Activated naive CD4-positive, alpha-beta T cell treated with anti-CD3 and anti-CD28 coated beads, Interleukin-2, amount 10 ng/mL, durations not matched to agents 5 hours and 36 hours (primary cell): ENCODE data around the gene ARHGAP9. TPM values are rescaled to one million over a fixed set of nuclear protein-coding genes. Genes with fewer than 3 reads are reported as not detected.

ENCODE experiments used
- microRNA-seq: library from miRNA; unstranded; fragments of <30 nt; microRNA quantifications from one replicate; pipeline ENCODE4 v1.2.0, GENCODE V29; 2022; ENCODE audit warnings: borderline microRNAs expressed, borderline replicate concordance
- total RNA-seq, 2 experiments: library from RNA; stranded (reverse); gene quantifications; one replicate each; pipeline ENCODE4 v1.2.3, GENCODE V29; 2021

Gene ARHGAP9
- total RNA-seq = 100 to 1,000 TPM; 211 to 247 TPM

GRCh38 chr12:57479376-57480115 lies at the start of gene ARHGAP9:
Gene ARHGAP9, minus strand, starts transcription at chr12:57479866. Its CDS starts 460 bp downstream, at chr12:57479406.

GRCh38 chr12:57522011-57522886 lies 42.6 kb upstream of the ARHGAP9 start, which contains the start of gene MBD6:
Gene MBD6, plus strand, starts transcription at chr12:57522824. Its CDS starts 1,480 bp downstream, at chr12:57524304.

GRCh38 chr12:57520053-57520818 lies 40.6 kb upstream of the ARHGAP9 start, which contains the start of gene DDIT3:
Gene DDIT3, minus strand, starts transcription at chr12:57520514. Its CDS starts 3,108 bp downstream, at chr12:57517406.

GRCh38 chr12:57487597-57488401 lies 8.1 kb upstream of the ARHGAP9 start, which contains the start of gene MARS1:
Gene MARS1, plus strand, starts transcription at chr12:57488068. Its CDS starts 23 bp downstream, at chr12:57488091.

GRCh38 chr12:57459750-57460467 lies 19.8 kb downstream of the ARHGAP9 start, which contains the start of gene GLI1:
Gene GLI1, plus strand, starts transcription at chr12:57459785. Its CDS starts 3,907 bp downstream, at chr12:57463692.

GRCh38 chr12:57454566-57455373 lies 24.9 kb downstream of the ARHGAP9 start, which contains the start of gene INHBE:
Gene INHBE, plus strand, starts transcription at chr12:57455307. Its CDS starts 230 bp downstream, at chr12:57455537.

GRCh38 chr12:57434517-57435223 lies 45.0 kb downstream of the ARHGAP9 start, which contains the start of gene INHBC:
Gene INHBC, plus strand, starts transcription at chr12:57434784. Its CDS starts 103 bp downstream, at chr12:57434887.

GRCh38 chr12:57430931-57431566 lies 48.6 kb downstream of the ARHGAP9 start, which contains the start of gene R3HDM2:
Gene R3HDM2, minus strand, starts transcription at chr12:57431043. Its CDS starts 120,615 bp downstream, at chr12:57310428.

Small RNAs within 50 kb of the gene (microRNA-seq; reads per million reads assigned to microRNA genes)
- 2.5 reads per million, percentile 9 among the genes with 10 or more reads in this experiment for gene MIR616
- not detected for gene MIR6758

Other genes starting within 250 kb of the ARHGAP9 start
- 1 to 10 TPM; 3.5 to 4.7 TPM for gene STAC3, start 228.7 kb downstream of the ARHGAP9 start, total RNA-seq
- gene R3HDM2, start 48.8 kb downstream of the ARHGAP9 start, total RNA-seq = 10 to 100 TPM; 67.8 to 72.0 TPM
- not detected for gene INHBC, start 45.1 kb downstream of the ARHGAP9 start, total RNA-seq
- gene INHBE, start 24.6 kb downstream of the ARHGAP9 start, total RNA-seq = not detected
- 1 to 10 TPM in 1 of 2 experiments, under 1 TPM in 1; 0.88 to 1.5 TPM for gene GLI1, start 20.1 kb downstream of the ARHGAP9 start, total RNA-seq
- gene MARS1, start 8.2 kb upstream of the ARHGAP9 start, total RNA-seq = 100 to 1,000 TPM; 192 to 213 TPM
- gene DDIT3, start 40.6 kb upstream of the ARHGAP9 start, total RNA-seq = 10 to 100 TPM; 18.4 to 19.2 TPM
- gene MBD6, start 43.0 kb upstream of the ARHGAP9 start, total RNA-seq = 10 to 100 TPM; 78.2 to 82.2 TPM
- gene DCTN2, start 67.3 kb upstream of the ARHGAP9 start, total RNA-seq = 10 to 100 TPM; 78.3 to 80.0 TPM
- under 1 TPM; 0.58 to 0.71 TPM for gene KIF5A, start 70.2 kb upstream of the ARHGAP9 start, total RNA-seq
- gene PIP4K2C, start 111.3 kb upstream of the ARHGAP9 start, total RNA-seq = 10 to 100 TPM; 16.8 to 18.3 TPM
- 10 to 100 TPM; 22.1 to 24.5 TPM for gene DTX3, start 125.0 kb upstream of the ARHGAP9 start, total RNA-seq
- 1 to 10 TPM in 1 of 2 experiments, under 1 TPM in 1; 0.76 to 1.1 TPM for gene ARHGEF25, start 131.6 kb upstream of the ARHGAP9 start, total RNA-seq
- under 1 TPM; 0.33 to 0.63 TPM for gene B4GALNT1, start 153.3 kb upstream of the ARHGAP9 start, total RNA-seq
- 100 to 1,000 TPM; 133 to 136 TPM for gene OS9, start 214.3 kb upstream of the ARHGAP9 start, total RNA-seq